Parathyroid adenoma (tissue), 2 donors: ENCODE results near the gene USE1.

Source experiments
- H2AFZ ChIP-seq: fragments of 300-600 bp; sonication (generic); one replicate; pipeline ENCODE4 v1.7.0; 2017; ENCODE audit warnings: antibody characterized with exemption, mild to moderate bottlenecking
- H3K27ac ChIP-seq: fragments of 300-600 bp; sonication (generic); one replicate; pipeline ENCODE4 v1.7.0; 2017
- H3K27me3 ChIP-seq: fragments of 300-600 bp; sonication (generic); one replicate; pipeline ENCODE4 v1.7.0; 2017; ENCODE audit warnings: low read length; ENCODE audit not compliant: control insufficient read depth, insufficient read depth
- H3K36me3 ChIP-seq: fragments of 300-600 bp; sonication (generic); one replicate; pipeline ENCODE4 v1.7.0; 2017; ENCODE audit warnings: low read length; ENCODE audit not compliant: control insufficient read depth, insufficient read depth
- H3K4me1 ChIP-seq: fragments of 300-600 bp; sonication (generic); one replicate; pipeline ENCODE4 v1.7.0; 2017; ENCODE audit warnings: control low read depth
- H3K4me2 ChIP-seq: fragments of 300-600 bp; sonication (generic); one replicate; pipeline ENCODE4 v1.7.0; 2017; ENCODE audit warnings: low read length
- H3K4me3 ChIP-seq: fragments of 300-600 bp; sonication (generic); one replicate; pipeline ENCODE4 v1.7.0; 2017; ENCODE audit warnings: low read depth, low read length
- H3K79me2 ChIP-seq: fragments of 300-600 bp; sonication (generic); one replicate; pipeline ENCODE4 v1.7.0; 2017; ENCODE audit warnings: control low read depth
- H3K9ac ChIP-seq: fragments of 300-600 bp; sonication (generic); one replicate; pipeline ENCODE4 v1.7.0; 2017; ENCODE audit warnings: mild to moderate bottlenecking
- H3K9me3 ChIP-seq: fragments of 300-600 bp; sonication (generic); one replicate; pipeline ENCODE4 v1.7.0; 2017; ENCODE audit warnings: low read length; ENCODE audit not compliant: control insufficient read depth
- TF ChIP-seq, protein P1 (sequence below): fragments of 300-600 bp; sonication (generic); IDR thresholded peaks from one replicate; pipeline ENCODE4 v1.7.0; 2017; ENCODE audit warnings: antibody characterized with exemption, mild to moderate bottlenecking
- donor health status: primary hyperparathyroidism.

Gene USE1

GRCh38 chr19:17254636-17255035, 39.5 kb downstream of the USE1 start:
- Histone ChIP-seq H3K9ac (no peak overlapping the region), H3K36me3 (no peaks in the 10 kb centered on the region), H3K27me3 (no peaks in the 10 kb centered on the region), H3K4me2 (no peak overlapping the region), H2AFZ (no peak overlapping the region), H3K4me3 (no peak overlapping the region), H3K9me3 (no peaks in the 10 kb centered on the region), H3K27ac (no peak overlapping the region), H3K4me1 (no peaks in the 10 kb centered on the region), H3K79me2 (no peaks in the 10 kb centered on the region)
- TF ChIP-seq, protein P1, sequence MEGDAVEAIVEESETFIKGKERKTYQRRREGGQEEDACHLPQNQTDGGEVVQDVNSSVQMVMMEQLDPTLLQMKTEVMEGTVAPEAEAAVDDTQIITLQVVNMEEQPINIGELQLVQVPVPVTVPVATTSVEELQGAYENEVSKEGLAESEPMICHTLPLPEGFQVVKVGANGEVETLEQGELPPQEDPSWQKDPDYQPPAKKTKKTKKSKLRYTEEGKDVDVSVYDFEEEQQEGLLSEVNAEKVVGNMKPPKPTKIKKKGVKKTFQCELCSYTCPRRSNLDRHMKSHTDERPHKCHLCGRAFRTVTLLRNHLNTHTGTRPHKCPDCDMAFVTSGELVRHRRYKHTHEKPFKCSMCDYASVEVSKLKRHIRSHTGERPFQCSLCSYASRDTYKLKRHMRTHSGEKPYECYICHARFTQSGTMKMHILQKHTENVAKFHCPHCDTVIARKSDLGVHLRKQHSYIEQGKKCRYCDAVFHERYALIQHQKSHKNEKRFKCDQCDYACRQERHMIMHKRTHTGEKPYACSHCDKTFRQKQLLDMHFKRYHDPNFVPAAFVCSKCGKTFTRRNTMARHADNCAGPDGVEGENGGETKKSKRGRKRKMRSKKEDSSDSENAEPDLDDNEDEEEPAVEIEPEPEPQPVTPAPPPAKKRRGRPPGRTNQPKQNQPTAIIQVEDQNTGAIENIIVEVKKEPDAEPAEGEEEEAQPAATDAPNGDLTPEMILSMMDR = no peak

GRCh38 chr19:17255150-17255621, 40.0 kb downstream of the USE1 start:
- no peaks in the 10 kb centered on the region for H3K36me3 ChIP-seq
- H3K27ac ChIP-seq = no peak overlapping the region
- TF ChIP-seq, protein P1 = no peak

GRCh38 chr19:17256130-17256529, 41.0 kb downstream of the USE1 start:
- Histone ChIP-seq H3K9ac (no peak overlapping the region), H3K9me3 (no peaks in the 10 kb centered on the region), H3K27me3 (no peaks in the 10 kb centered on the region), H3K36me3 (no peaks in the 10 kb centered on the region), H3K4me2 (no peak overlapping the region), H3K79me2 (no peaks in the 10 kb centered on the region), H3K27ac (no peak overlapping the region), H3K4me1 (no peaks in the 10 kb centered on the region), H2AFZ (no peak overlapping the region), H3K4me3 (no peak overlapping the region)
- TF ChIP-seq, protein P1 = no peak

More at GRCh38 chr19:17255150-17255621, 40.0 kb downstream of the USE1 start:
- Histone ChIP-seq H3K27me3 (no peaks in the 10 kb centered on the region), H2AFZ (no peak overlapping the region), H3K9me3 (no peaks in the 10 kb centered on the region), H3K79me2 (no peaks in the 10 kb centered on the region), H3K4me3 (no peak overlapping the region), H3K4me1 (no peaks in the 10 kb centered on the region), H3K4me2 (no peak overlapping the region), H3K9ac (no peak overlapping the region)

- no peak overlapping the region for H3K27ac ChIP-seq
- H2AFZ ChIP-seq = no peak overlapping the region
- no peaks in the 10 kb centered on the region for H3K27me3 ChIP-seq
- TF ChIP-seq, protein P1 = no peak
- no peak overlapping the region for H3K4me2 ChIP-seq
- no peak overlapping the region for H3K4me3 ChIP-seq
- H3K9me3 ChIP-seq = no peaks in the 10 kb centered on the region
- H3K9ac ChIP-seq = no peak overlapping the region
- H3K4me1 ChIP-seq = no peaks in the 10 kb centered on the region
- H3K79me2 ChIP-seq = no peaks in the 10 kb centered on the region
- H3K36me3 ChIP-seq = no peaks in the 10 kb centered on the region
Measured at GRCh38 chr19:17259118-17259780, 44.1 kb downstream of the USE1 start.

- Histone ChIP-seq H3K9ac (no peak overlapping the region), H3K4me1 (no peaks in the 10 kb centered on the region), H3K79me2 (no peaks in the 10 kb centered on the region), H3K9me3 (no peaks in the 10 kb centered on the region), H3K27ac (no peak overlapping the region), H3K36me3 (no peaks in the 10 kb centered on the region), H3K4me2 (no peak overlapping the region), H3K27me3 (no peaks in the 10 kb centered on the region), H3K4me3 (no peak overlapping the region), H2AFZ (no peak overlapping the region)
- TF ChIP-seq, protein P1 = no peak
Measured at GRCh38 chr19:17259934-17260333, 44.8 kb downstream of the USE1 start.
